Karpas-422 (cell line): ENCODE results near the gene PDE11A. TPM values are rescaled to one million over a fixed set of nuclear protein-coding genes. Genes with fewer than 3 reads are reported as not detected.

Source experiments
- DNase-seq: peaks from one replicate; pipeline ENCODE4 v3.0.0-alpha.2; 2015
- H2AFZ ChIP-seq: fragments of 200-600 bp; sonication (generic); 2 replicates; pipeline ENCODE4 v1.6.1; 2014; ENCODE audit warnings: antibody characterized with exemption, low read length, mixed read lengths
- H3K27ac ChIP-seq: fragments of 200-600 bp; sonication (generic); 2 replicates; pipeline ENCODE4 v1.5.1; 2014; ENCODE audit warnings: mild to moderate bottlenecking, low read length, moderate library complexity
- H3K27me3 ChIP-seq: fragments of 200-600 bp; sonication (generic); 2 replicates; pipeline ENCODE4 v1.6.1; 2014; ENCODE audit warnings: low read length, mixed read lengths
- H3K36me3 ChIP-seq: fragments of 200-600 bp; sonication (generic); 2 replicates; pipeline ENCODE4 v1.6.1; 2014; ENCODE audit warnings: low read length, mixed read lengths; ENCODE audit not compliant: insufficient read depth
- H3K4me1 ChIP-seq: fragments of 200-600 bp; sonication (generic); 2 replicates; pipeline ENCODE4 v1.6.1; 2014; ENCODE audit warnings: mild to moderate bottlenecking, low read length, mixed read lengths
- H3K4me2 ChIP-seq: fragments of 200-600 bp; sonication (generic); 2 replicates; pipeline ENCODE4 v1.6.1; 2014; ENCODE audit warnings: low read length, low read depth, mild to moderate bottlenecking; ENCODE audit not compliant: poor library complexity, severe bottlenecking
- H3K4me3 ChIP-seq: fragments of 200-600 bp; sonication (generic); 2 replicates; pipeline ENCODE4 v1.5.1; 2014; ENCODE audit warnings: mild to moderate bottlenecking, antibody characterized with exemption, low read length, mixed read lengths
- H3K79me2 ChIP-seq: fragments of 200-600 bp; sonication (generic); 2 replicates; pipeline ENCODE4 v1.6.1; 2014; ENCODE audit warnings: mild to moderate bottlenecking, low read length, mixed read lengths
- H3K9ac ChIP-seq: fragments of 200-600 bp; sonication (generic); 2 replicates; pipeline ENCODE4 v1.6.0; 2014; ENCODE audit warnings: low read length
- H3K9me2 ChIP-seq: fragments of 200-600 bp; sonication (generic), shearing (Covaris generic); replicated peaks from 2 replicates; pipeline ENCODE4 v1.6.0; 2014; ENCODE audit warnings: mild to moderate bottlenecking, low read length, moderate library complexity; ENCODE audit not compliant: insufficient read depth
- H3K9me3 ChIP-seq: fragments of 300-700, 200-600 bp; sonication (generic); 2 replicates; pipeline ENCODE4 v1.6.1; 2014; ENCODE audit warnings: low read length, mixed read lengths
- H4K20me1 ChIP-seq: fragments of 200-600 bp; sonication (generic); 2 replicates; pipeline ENCODE4 v1.6.1; 2014; ENCODE audit warnings: mild to moderate bottlenecking, antibody characterized with exemption, low read length, low read depth; ENCODE audit not compliant: insufficient read depth
- total RNA-seq: library from RNA; depleted of rRNA; stranded (reverse); fragments of >200 nt; shearing (Covaris generic); gene quantifications from 2 replicates; pipeline ENCODE4 v1.2.3, GENCODE V29; 2014; ENCODE audit warnings: low replicate concordance

PDE11A gene
- total RNA-seq, 1 experiment from 2014 or later: 0.52 TPM

GRCh38 chr2:177880285-177880684 lies 192.3 kb downstream of the PDE11A start:
- Histone ChIP-seq H3K4me1 (no peaks in the 10 kb centered on the region), H3K9ac (no peak overlapping the region), H3K4me3 (no peak overlapping the region), H3K36me3 (no peaks in the 10 kb centered on the region), H2AFZ (no peak overlapping the region), H3K9me2 (no peaks in the 10 kb centered on the region), H4K20me1 (no peaks in the 10 kb centered on the region), H3K27me3 (no peaks in the 10 kb centered on the region), H3K79me2 (no peaks in the 10 kb centered on the region), H3K4me2 (no peak overlapping the region), H3K27ac (no peak overlapping the region), H3K9me3 (no peaks in the 10 kb centered on the region)
- DNase-seq: no peak

- no peaks in the 10 kb centered on the region for H3K9me3 ChIP-seq
These were observed 195.6 kb downstream of the PDE11A start for GRCh38 chr2:177876950-177877349.

GRCh38 chr2:177874686-177875085 lies 197.9 kb downstream of the PDE11A start:
- H3K9me3 ChIP-seq: no peaks in the 10 kb centered on the region
- H3K79me2 ChIP-seq: no peaks in the 10 kb centered on the region
- no peak overlapping the region for H3K9ac ChIP-seq
- H3K27ac ChIP-seq: no peak overlapping the region
- H3K27me3 ChIP-seq: no peaks in the 10 kb centered on the region
- no peaks in the 10 kb centered on the region for H3K36me3 ChIP-seq
- H3K4me3 ChIP-seq: no peak overlapping the region
- H3K4me1 ChIP-seq: no peaks in the 10 kb centered on the region
- H3K4me2 ChIP-seq: no peak overlapping the region
- H4K20me1 ChIP-seq: no peaks in the 10 kb centered on the region
- DNase-seq: no peak
- no peaks in the 10 kb centered on the region for H3K9me2 ChIP-seq
- H2AFZ ChIP-seq: no peak overlapping the region

More at GRCh38 chr2:177876950-177877349, 195.6 kb downstream of the PDE11A start:
- no peaks in the 10 kb centered on the region for H3K36me3 ChIP-seq
- H3K4me1 ChIP-seq: no peaks in the 10 kb centered on the region
- H3K9ac ChIP-seq: no peak overlapping the region
- no peak overlapping the region for H3K27ac ChIP-seq
- no peak overlapping the region for H3K4me3 ChIP-seq
- H3K79me2 ChIP-seq: no peaks in the 10 kb centered on the region
- H2AFZ ChIP-seq: no peak overlapping the region
- H3K4me2 ChIP-seq: no peak overlapping the region
- no peaks in the 10 kb centered on the region for H3K9me2 ChIP-seq
- no peak for DNase-seq
- no peaks in the 10 kb centered on the region for H4K20me1 ChIP-seq
- H3K27me3 ChIP-seq: no peaks in the 10 kb centered on the region

GRCh38 chr2:177873915-177874314 lies 198.7 kb downstream of the PDE11A start:
- Histone ChIP-seq H3K27me3 (no peaks in the 10 kb centered on the region), H3K79me2 (no peaks in the 10 kb centered on the region), H3K36me3 (no peaks in the 10 kb centered on the region), H3K4me2 (no peak overlapping the region), H3K4me1 (peaks cover 3% of the 10 kb centered on the region), H2AFZ (no peak overlapping the region), H3K9me3 (no peaks in the 10 kb centered on the region), H4K20me1 (no peaks in the 10 kb centered on the region), H3K4me3 (no peak overlapping the region), H3K27ac (no peak overlapping the region), H3K9me2 (no peaks in the 10 kb centered on the region), H3K9ac (no peak overlapping the region)
- no peak for DNase-seq

GRCh38 chr2:177872286-177872685 lies 200.3 kb downstream of the PDE11A start:
- Histone ChIP-seq H3K27me3 (no peaks in the 10 kb centered on the region), H3K79me2 (no peaks in the 10 kb centered on the region), H3K9me3 (no peaks in the 10 kb centered on the region), H3K4me3 (no peak overlapping the region), H3K36me3 (no peaks in the 10 kb centered on the region), H4K20me1 (no peaks in the 10 kb centered on the region), H3K4me2 (no peak overlapping the region), H3K9ac (no peak overlapping the region), H2AFZ (no peak overlapping the region), H3K4me1 (peaks cover 8% of the 10 kb centered on the region), H3K9me2 (no peaks in the 10 kb centered on the region), H3K27ac (no peak overlapping the region)
- no peak for DNase-seq

- Histone ChIP-seq H4K20me1 (no peaks in the 10 kb centered on the region), H3K36me3 (no peaks in the 10 kb centered on the region), H3K27ac (no peak overlapping the region), H3K4me3 (no peak overlapping the region), H3K9ac (no peak overlapping the region), H3K27me3 (no peaks in the 10 kb centered on the region), H2AFZ (no peak overlapping the region), H3K9me3 (no peaks in the 10 kb centered on the region), H3K4me2 (no peak overlapping the region), H3K79me2 (no peaks in the 10 kb centered on the region), H3K9me2 (no peaks in the 10 kb centered on the region), H3K4me1 (peaks cover 8% of the 10 kb centered on the region)
- no peak for DNase-seq
These were observed 202.7 kb downstream of the PDE11A start for GRCh38 chr2:177869912-177870311.

GRCh38 chr2:177869209-177869608 lies 203.4 kb downstream of the PDE11A start:
- H3K9ac ChIP-seq: no peak overlapping the region
- no peak for DNase-seq
- H3K4me2 ChIP-seq: no peak overlapping the region
- peaks cover 8% of the 10 kb centered on the region for H3K4me1 ChIP-seq
- no peaks in the 10 kb centered on the region for H3K9me3 ChIP-seq
- H3K27ac ChIP-seq: no peak overlapping the region
- H3K4me3 ChIP-seq: no peak overlapping the region
- no peaks in the 10 kb centered on the region for H3K27me3 ChIP-seq
- H2AFZ ChIP-seq: no peak overlapping the region
- no peaks in the 10 kb centered on the region for H3K36me3 ChIP-seq
- H3K9me2 ChIP-seq: no peaks in the 10 kb centered on the region
- no peaks in the 10 kb centered on the region for H4K20me1 ChIP-seq
- no peaks in the 10 kb centered on the region for H3K79me2 ChIP-seq

- H4K20me1 ChIP-seq: no peaks in the 10 kb centered on the region
- peaks cover 8% of the 10 kb centered on the region for H3K4me1 ChIP-seq
- no peak overlapping the region for H3K27ac ChIP-seq
- H3K4me3 ChIP-seq: no peak overlapping the region
- no peak overlapping the region for H2AFZ ChIP-seq
- no peak overlapping the region for H3K9ac ChIP-seq
- no peaks in the 10 kb centered on the region for H3K27me3 ChIP-seq
- H3K79me2 ChIP-seq: no peaks in the 10 kb centered on the region
- H3K9me3 ChIP-seq: no peaks in the 10 kb centered on the region
- H3K9me2 ChIP-seq: no peaks in the 10 kb centered on the region
- DNase-seq: no peak
- H3K36me3 ChIP-seq: no peaks in the 10 kb centered on the region
- H3K4me2 ChIP-seq: no peak overlapping the region
These were observed 203.8 kb downstream of the PDE11A start for GRCh38 chr2:177868806-177869205.

- Histone ChIP-seq H3K9me3 (no peaks in the 10 kb centered on the region), H3K79me2 (no peaks in the 10 kb centered on the region), H3K9ac (no peak overlapping the region), H3K27ac (no peak overlapping the region), H3K9me2 (no peaks in the 10 kb centered on the region), H2AFZ (no peak overlapping the region), H3K4me3 (no peak overlapping the region), H3K36me3 (no peaks in the 10 kb centered on the region), H3K4me1 (no peaks in the 10 kb centered on the region), H4K20me1 (no peaks in the 10 kb centered on the region), H3K27me3 (no peaks in the 10 kb centered on the region), H3K4me2 (no peak overlapping the region)
- no peak for DNase-seq
These were observed 215.0 kb downstream of the PDE11A start for GRCh38 chr2:177857538-177857937.
